ENCODE measurements around the gene SLC10A2.

DNA sequence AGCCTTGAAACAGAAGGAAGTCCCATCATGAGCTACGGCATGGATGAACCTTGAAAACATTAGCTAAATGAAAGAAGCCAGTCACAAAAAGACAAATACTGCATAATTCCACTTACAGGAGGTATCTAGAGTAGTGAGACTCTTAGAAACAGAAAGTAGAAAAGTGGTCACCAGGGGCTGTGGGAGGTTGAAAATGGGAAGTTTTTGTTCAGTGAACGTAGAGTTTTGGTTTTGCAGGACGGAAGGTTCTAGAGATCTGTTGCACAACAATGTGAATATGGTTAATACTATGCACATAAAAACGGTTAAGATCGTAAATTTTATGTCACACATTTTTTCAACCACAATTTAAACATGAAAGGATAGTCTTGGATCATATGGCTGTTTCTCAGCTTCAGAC lies 11.9 kb upstream of the SLC10A2 start:
- no peak for TF ChIP-seq POLR2AphosphoS5 (IDR thresholded peaks at IDR 0.05; ENCODE audit: insufficient read depth in 1 of 2, low read depth in 1 of 2)
- TF ChIP-seq CTCF (IDR thresholded peaks at IDR 0.05) = no peak

All from vagina (tissue), 2 donors.